ENCODE results near the gene CNBD2. TPM values are rescaled to one million over a fixed set of nuclear protein-coding genes. Genes with fewer than 3 reads are reported as not detected.
A peak's percentile ranks its signal among the peaks of the same experiment; 100 is the strongest.

CNBD2 gene
- total RNA-seq, 1 experiment from 2014 or later: 3.8 TPM

- CTCF ChIA-PET: interaction anchor here (1.4 to 4.6 kb wide), 11 partner anchors 9 to 447 kb away, joined by 3 to 103 read pairs (median 14); partner anchors contain the start of gene ERGIC3
- Mint-ChIP-seq H3K27me3 (ENCODE audit: low read depth) (no peaks in the 10 kb centered on the region), H3K9me3 (no peaks in the 10 kb centered on the region), H3K27ac (peak overlapping the region; percentile 93), H3K4me3 (peak overlapping the region; percentile 98), H3K36me3 (peaks cover 13% of the 10 kb centered on the region), H3K4me1 (peaks cover 10% of the 10 kb centered on the region)
- TF ChIP-seq CDX4 (CRISPR knock-in tag; IDR thresholded peaks at IDR 0.05; ENCODE audit: borderline replicate concordance) (no peak), NFATC4 (CRISPR knock-in tag; IDR thresholded peaks at IDR 0.05) (no peak), ZNF281 (CRISPR knock-in tag; IDR thresholded peaks at IDR 0.05) (no peak), AR (CRISPR knock-in tag; IDR thresholded peaks at IDR 0.05) (no peak), ZNF425 (CRISPR knock-in tag; conservative IDR thresholded peaks at IDR 0.05) (no peak), FOXP1 (CRISPR knock-in tag; IDR thresholded peaks at IDR 0.05; ENCODE audit: borderline replicate concordance) (no peak), OVOL2 (CRISPR knock-in tag; IDR thresholded peaks at IDR 0.05; ENCODE audit: borderline replicate concordance) (no peak), SOX15 (CRISPR knock-in tag; IDR thresholded peaks at IDR 0.05) (no peak), ZSCAN18 (CRISPR knock-in tag; IDR thresholded peaks at IDR 0.05) (no peak), PREB (CRISPR knock-in tag; IDR thresholded peaks at IDR 0.05; ENCODE audit: borderline replicate concordance) (no peak), ZNF138 (CRISPR knock-in tag; conservative IDR thresholded peaks at IDR 0.05) (no peak), ZNF317 (CRISPR knock-in tag; IDR thresholded peaks at IDR 0.05; ENCODE audit: borderline replicate concordance, low read depth) (no peak), CBFB (CRISPR knock-in tag; IDR thresholded peaks at IDR 0.05; ENCODE audit: low read depth) (no peak)
- POLR2A ChIA-PET: interaction anchor here (1.9 to 2.4 kb wide), 2 partner anchors 210 to 498 kb away, joined by 10 to 30 read pairs; partner anchors contain the start of genes CEP250 and RBM39
- ATAC-seq (no peak), DNase-seq (ENCODE audit: low spot score) (no peak)
Observed at GRCh38 chr20:35952480-35953386, 15.7 kb upstream of the CNBD2 start.

Measured in WTC11 (cell line).